Left lobe of liver (tissue), 2 donors: Measurements from ENCODE around the gene FAM13A. TPM values are rescaled to one million over a fixed set of nuclear protein-coding genes. Genes with fewer than 3 reads are reported as not detected.
"Not testable (repeated sequence)": the region's sequence is repeated elsewhere in the genome, so short reads cannot be mapped to it uniquely, and the experiment has no call there.

Experiments
- ATAC-seq: fragments of 200-7000 bp; cut with Tn5 transposase; one replicate; pipeline ENCODE4 v1.9.1; 2020; ENCODE audit warnings: mild to moderate bottlenecking, moderate library complexity
- DNase-seq: peaks from one replicate; pipeline ENCODE4 v3.0.0-alpha.2; 2020; ENCODE audit warnings: low spot score
- total RNA-seq: library from RNA; stranded (reverse); gene quantifications from one replicate; pipeline ENCODE4 v1.2.1, GENCODE V29; 2021
- donor health status: DM: no; HTN: no; CAD: no; lungs with moderate emphysema.
- donor health status: DM: no; HTN: yes; CAD: no.

The FAM13A gene
- total RNA-seq, 1 donor from 2014 or later, result 70.2 TPM

- ATAC-seq (no peak), DNase-seq (no peak)
These were observed 148.5 kb downstream of the FAM13A start for GRCh38 chr4:88908521-88908920.

GRCh38 chr4:88908003-88908402, 149.0 kb downstream of the FAM13A start:
- ATAC-seq (no peak), DNase-seq (no peak)

GRCh38 chr4:88907478-88907877, 149.5 kb downstream of the FAM13A start:
- DNase-seq (no peak), ATAC-seq (no peak)

GRCh38 chr4:88904240-88904639, 152.7 kb downstream of the FAM13A start:
- ATAC-seq, result not testable (repeated sequence)

GRCh38 chr4:88900432-88900831, 156.6 kb downstream of the FAM13A start:
- DNase-seq (no peak), ATAC-seq (no peak)

More at GRCh38 chr4:88904240-88904639, 152.7 kb downstream of the FAM13A start:
- not testable (repeated sequence) for DNase-seq

- ATAC-seq (no peak), DNase-seq (no peak)
These were observed 159.2 kb downstream of the FAM13A start for GRCh38 chr4:88897752-88898151.

- ATAC-seq (no peak), DNase-seq (no peak)
These were observed 159.8 kb downstream of the FAM13A start for GRCh38 chr4:88897180-88897579.

- ATAC-seq, result no peak
- DNase-seq, result no peak
These were observed 163.0 kb downstream of the FAM13A start for GRCh38 chr4:88893961-88894360.

- DNase-seq, result no peak
These were observed 164.3 kb downstream of the FAM13A start for GRCh38 chr4:88892646-88893045.

GRCh38 chr4:88891636-88892035, 165.3 kb downstream of the FAM13A start:
- ATAC-seq (no peak), DNase-seq (no peak)

More at GRCh38 chr4:88892646-88893045, 164.3 kb downstream of the FAM13A start:
- ATAC-seq, result no peak

GRCh38 chr4:88887409-88887808, 169.6 kb downstream of the FAM13A start:
- ATAC-seq, result not testable (repeated sequence)

GRCh38 chr4:88881227-88881569, 175.8 kb downstream of the FAM13A start:
- no peak for ATAC-seq

More at GRCh38 chr4:88887409-88887808, 169.6 kb downstream of the FAM13A start:
- not testable (repeated sequence) for DNase-seq

GRCh38 chr4:88880501-88881226, 176.3 kb downstream of the FAM13A start:
- DNase-seq (no peak), ATAC-seq (no peak)

More at GRCh38 chr4:88881227-88881569, 175.8 kb downstream of the FAM13A start:
- no peak for DNase-seq

- ATAC-seq (no peak), DNase-seq (no peak)
These were observed 177.0 kb downstream of the FAM13A start for GRCh38 chr4:88879991-88880390.

GRCh38 chr4:88878642-88879041, 178.3 kb downstream of the FAM13A start:
- DNase-seq, result no peak
- ATAC-seq, result peak; percentile 49

GRCh38 chr4:88870428-88870827, 186.6 kb downstream of the FAM13A start:
- DNase-seq, result no peak
- ATAC-seq, result no peak

GRCh38 chr4:88868510-88868909, 188.5 kb downstream of the FAM13A start:
- DNase-seq (no peak), ATAC-seq (no peak)

- ATAC-seq (no peak), DNase-seq (no peak)
These were observed 190.0 kb downstream of the FAM13A start for GRCh38 chr4:88866862-88867550.

- DNase-seq (no peak), ATAC-seq (no peak)
These were observed 191.5 kb downstream of the FAM13A start for GRCh38 chr4:88865466-88865865.

GRCh38 chr4:88865046-88865445, 191.9 kb downstream of the FAM13A start:
- DNase-seq, result no peak
- ATAC-seq, result no peak

GRCh38 chr4:88860586-88860985, 196.4 kb downstream of the FAM13A start:
- ATAC-seq, result no peak
- DNase-seq, result no peak

- ATAC-seq, result no peak
- DNase-seq, result no peak
These were observed 197.7 kb downstream of the FAM13A start for GRCh38 chr4:88859191-88859812.
